NCI-H1105 (cell line): ENCODE measurements around the gene CRYM.
A peak's percentile ranks its signal among the peaks of the same experiment; 100 is the strongest.
"Not testable (repeated sequence)": the region's sequence is repeated elsewhere in the genome, so short reads cannot be mapped to it uniquely, and the experiment has no call there.

ENCODE experiments used
- DNase-seq: peaks from one replicate; lab custom pipeline; 2025; lab: John Stamatoyannopoulos, UW

CRYM gene

DNA sequence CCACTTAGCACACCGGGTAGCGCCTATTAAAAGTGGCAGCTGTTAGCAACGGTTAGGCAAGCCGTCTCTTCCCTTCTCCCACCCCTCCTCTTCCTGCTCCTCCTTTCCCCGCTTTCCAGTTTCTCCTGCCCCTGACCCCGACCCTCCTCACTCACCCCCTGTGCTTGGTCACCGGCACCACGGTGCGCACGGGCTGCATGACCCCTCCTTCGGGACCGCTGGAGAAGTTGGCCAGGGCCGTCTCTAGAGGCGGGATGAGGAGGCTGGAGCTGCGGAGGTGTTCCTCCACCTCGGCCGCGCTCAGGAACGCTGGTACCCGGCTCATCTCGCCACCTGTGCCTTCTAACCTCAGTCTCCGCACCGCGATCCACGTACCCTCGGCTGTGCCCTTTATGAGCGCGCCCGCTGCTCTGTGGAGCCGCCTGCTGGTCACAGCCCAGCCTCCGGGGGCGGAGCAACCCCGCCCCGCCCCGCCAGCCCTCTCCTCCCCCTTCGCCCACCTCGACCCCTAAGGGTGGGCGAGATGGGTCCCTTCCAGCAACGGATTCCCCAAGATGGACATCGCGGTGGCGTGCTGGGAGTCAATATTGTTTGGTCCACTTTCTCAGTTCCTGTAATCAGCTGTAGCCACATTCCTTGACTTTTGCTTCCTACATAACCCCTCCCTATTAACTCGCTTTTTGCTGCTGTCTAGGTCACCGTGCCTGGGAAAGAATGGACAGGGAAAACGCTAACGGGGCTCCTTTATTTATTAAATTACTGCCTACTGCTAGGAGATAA is at the start of gene CRYM:
Gene CRYM (minus strand): TSS at position 364 of the 780 bp plus-strand sequence. CDS start 39 bp downstream, at position 325.
- DNase-seq = peak; percentile 60

DNA sequence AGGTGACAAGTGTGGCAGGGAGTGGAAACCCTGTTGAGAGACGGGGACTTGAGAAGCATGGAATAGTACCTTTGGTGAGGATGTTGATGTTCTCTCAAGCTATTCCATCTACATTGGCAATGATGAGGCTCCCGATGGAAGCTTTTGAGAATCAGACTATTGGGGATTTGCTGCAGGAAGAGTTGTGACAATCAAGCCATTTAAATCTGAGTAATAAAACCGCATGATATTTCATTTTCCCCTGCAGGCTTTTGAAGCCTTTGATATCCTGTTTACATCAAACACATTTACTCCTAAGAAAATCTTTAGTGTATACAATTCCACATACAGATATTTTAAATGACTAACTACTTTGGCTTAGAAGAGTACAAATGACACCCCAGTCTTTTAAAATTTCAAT is 49.0 kb upstream of the CRYM start:
- DNase-seq = no peak

DNA sequence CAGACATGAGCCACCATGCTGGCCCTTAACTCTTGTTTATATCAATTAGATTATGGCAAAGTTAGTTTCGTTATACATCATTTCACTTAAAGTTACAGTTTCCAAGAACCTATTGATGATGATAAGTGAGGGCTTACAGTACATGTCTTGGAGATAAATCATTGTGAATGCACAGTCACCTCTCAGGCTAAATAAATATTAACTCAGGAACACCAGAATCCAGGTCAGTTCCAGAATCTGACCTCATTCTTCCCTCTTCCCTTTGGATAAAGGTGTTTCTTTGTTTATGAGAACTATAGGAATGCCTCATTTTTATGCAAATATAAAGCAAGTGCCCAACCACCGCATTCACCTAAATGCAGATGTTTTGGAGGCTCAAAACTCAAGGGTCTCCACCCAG is 48.4 kb upstream of the CRYM start:
- DNase-seq = no peak

DNA sequence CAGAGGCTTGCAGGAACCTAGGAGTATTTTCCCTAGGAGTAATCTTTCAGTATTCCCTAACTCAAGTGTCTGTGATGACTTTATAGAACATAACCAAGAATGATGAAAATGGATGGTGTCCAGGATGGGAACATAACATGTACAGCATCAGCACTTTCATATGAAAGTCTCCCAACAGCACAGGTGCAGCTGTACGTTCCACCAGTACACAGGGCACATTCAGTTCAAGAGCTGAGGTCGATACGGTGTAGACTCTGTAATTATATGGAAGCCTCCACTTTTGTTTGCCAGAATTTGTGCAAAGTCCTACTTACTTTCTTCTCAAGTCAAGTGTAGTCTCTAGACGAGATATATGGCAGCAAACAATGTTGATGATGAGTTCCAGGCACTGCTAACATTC is 46.2 kb upstream of the CRYM start:
- DNase-seq = no peak

DNA sequence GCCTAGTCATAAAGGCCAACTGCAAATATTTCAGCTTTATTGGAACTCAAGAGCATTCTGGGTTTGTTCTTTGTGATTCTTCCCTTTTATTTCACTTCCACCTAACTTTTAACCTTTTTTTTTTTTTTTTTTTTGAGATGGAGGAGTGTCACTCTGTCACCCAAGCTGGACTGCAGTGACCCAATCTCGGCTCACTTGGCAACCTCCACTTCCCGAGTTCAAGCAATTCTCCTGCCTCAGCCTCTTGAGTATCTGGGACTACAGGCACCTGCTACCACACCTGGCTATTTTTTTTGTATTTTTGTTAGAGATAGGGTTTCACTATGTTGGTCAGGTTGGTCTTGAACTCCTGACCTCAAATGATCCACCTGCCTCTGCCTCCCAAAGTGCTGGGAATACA is 44.2 kb upstream of the CRYM start:
- not testable (repeated sequence) for DNase-seq

DNA sequence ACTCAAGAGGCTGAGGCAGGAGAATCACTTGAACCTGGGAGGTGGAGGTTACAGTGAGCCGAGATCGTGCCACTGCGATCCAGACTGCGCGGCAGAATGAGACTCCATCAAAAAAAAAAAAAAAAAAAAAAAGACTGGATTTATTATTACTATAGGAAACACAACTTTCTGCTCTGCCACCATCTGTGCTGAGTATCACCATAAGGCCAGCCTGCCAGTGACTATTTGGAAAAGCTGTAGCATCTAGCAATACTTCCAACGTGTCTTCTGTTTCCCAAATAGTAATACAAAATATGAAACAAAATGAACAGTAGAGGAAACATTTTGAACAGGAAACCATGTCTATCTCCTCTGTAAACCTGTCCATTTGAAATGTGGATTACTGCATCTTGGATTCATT is 43.6 kb upstream of the CRYM start:
- no peak for DNase-seq

DNA sequence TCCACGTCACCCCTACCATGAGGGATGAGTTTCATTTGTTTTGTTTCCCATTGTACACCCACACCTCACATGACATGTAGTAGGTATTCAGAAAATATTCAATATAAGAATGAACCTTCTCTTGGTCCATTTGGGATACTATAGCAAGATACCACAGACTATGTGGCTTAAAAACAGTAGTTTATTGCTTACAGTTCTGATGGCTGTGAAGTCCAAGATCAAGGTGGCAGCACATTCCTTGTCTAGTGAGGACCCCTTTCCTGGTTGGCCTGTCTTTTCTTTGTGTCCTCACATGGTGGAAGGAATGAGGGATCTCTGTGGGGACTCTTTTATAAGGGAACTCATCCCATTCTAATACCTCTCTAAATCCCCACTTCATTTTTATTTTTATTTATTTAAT is 36.2 kb upstream of the CRYM start:
- DNase-seq = no peak

DNA sequence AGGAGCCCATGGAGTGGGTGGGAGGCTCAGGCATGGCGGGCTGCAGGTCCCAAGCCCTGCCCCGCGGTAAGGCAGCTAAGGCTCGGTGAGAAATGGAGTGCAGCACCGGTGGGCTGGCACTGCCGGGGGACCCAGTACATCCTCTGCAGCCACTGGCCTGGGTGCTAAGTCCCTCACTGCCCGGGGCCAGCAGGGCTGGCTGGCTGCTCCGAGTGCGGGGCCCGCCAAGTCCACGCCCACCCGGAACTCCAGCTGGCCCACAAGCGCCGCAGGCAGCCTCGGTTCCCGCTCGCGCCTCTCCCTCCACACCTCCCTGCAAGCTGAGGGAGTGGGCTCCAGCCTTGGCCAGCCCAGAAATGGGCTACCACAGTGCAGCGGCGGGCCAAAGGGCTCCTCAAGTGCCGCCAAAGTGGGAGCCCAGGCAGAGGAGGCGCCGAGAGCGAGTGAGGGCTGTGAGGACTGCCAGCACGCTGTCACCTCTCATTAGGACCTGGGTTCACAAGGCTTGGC is 34.8 kb upstream of the CRYM start:
- DNase-seq = not testable (repeated sequence)

DNA sequence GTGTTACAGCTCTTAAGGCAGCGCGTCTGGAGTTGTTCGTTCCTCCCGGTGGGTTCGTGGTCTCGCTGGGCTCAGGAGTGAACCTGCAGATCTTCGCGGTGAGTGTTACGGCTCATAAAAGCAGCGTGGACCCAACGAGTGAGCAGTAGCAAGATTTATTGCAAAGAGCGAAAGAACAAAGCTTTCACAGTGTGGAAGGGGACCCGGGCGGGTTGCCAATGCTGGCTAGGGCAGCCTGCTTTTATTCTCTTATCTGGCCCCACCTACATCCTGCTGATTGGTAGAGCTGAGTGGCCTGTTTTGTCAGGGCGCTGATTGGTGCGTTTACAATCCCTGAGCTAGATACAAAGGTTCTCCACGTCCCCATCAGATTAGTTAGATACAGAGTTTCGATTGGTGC is 34.0 kb upstream of the CRYM start:
- DNase-seq = not testable (repeated sequence)

DNA sequence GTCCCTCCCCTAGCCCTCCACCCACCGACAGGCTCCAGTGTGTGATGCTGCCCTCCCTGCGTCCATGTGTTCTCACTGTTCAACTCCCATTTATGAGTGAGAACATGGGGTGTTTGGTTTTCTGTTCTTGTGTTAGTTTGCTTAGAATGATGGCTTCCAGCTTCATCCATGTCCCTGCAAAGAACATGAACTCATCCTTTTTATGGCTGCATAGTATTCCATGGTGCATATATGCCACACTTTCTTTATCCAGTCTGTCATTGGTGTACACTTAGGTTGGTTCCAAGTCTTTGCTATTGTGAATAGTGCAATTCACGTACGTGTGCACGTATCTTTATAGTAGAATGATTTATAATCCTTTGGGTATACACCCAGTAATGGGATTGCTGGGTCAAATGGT is 28.6 kb upstream of the CRYM start:
- not testable (repeated sequence) for DNase-seq

DNA sequence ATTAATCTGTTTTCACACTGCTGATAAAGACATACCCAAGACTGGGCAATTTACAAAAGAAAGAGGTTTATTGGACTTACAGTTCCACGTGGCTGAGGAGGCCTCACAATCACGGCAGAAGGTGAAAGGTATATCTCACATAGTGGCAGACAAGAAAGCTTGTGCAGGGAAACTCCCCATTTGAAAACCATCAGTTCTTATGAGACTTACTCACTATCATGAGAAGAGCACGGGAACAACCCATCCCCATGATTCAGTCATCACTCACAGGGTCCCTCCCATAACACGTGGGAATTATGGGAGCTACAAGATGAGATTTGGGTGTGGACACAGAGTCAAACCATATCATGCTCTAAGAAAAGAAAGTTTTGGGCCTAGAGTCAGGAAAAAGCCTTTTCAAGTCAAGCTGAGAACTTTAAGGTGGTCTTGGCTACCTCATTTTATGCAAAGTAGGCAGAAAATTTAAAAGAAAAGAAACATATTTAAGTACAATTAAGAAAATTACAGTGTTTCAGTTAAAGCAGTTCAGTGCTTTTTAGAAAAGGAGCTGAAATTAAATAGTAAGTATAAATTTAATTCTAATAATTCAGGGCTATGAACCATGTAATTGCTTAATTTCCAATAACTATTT is 24.9 kb upstream of the CRYM start:
- DNase-seq = no peak

DNA sequence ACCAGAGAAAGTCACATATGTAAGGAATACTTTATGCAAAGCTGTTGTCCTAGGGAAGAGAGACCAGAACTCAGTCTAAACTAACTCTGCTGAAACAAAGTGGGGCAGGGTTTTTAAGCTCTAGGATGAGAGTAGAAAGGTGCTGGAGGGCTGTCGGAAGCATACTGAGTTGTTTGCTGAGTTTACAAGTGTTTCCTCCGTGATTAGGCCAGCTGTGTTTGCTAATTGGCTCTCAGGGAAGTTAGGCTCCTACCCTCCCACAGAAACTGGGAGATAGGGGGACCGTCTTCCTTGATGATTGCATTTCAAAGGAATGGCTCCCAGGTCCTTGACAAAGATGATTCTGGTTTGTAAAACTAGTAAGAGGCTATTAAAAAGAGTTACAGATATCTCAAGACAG is 24.4 kb upstream of the CRYM start:
- DNase-seq = no peak

DNA sequence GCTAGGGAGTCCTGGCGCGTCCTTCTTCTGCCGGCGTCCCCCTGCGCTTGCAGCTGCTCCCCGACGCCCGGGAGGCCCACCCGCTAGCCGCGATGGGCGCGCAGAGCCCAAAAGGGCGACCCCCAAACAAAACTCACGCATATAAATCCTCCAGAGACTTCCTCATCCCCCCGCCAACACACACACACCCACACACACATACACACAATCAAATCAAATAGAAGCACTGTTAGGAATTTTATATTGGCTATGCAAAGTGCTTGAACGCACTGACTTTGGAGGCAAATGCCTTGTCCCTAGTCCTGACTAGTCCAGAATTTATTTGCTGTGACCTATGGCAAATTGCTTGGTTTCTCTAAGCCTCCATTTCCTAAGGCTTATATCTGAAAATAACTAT is 23.8 kb upstream of the CRYM start:
- no peak for DNase-seq

DNA sequence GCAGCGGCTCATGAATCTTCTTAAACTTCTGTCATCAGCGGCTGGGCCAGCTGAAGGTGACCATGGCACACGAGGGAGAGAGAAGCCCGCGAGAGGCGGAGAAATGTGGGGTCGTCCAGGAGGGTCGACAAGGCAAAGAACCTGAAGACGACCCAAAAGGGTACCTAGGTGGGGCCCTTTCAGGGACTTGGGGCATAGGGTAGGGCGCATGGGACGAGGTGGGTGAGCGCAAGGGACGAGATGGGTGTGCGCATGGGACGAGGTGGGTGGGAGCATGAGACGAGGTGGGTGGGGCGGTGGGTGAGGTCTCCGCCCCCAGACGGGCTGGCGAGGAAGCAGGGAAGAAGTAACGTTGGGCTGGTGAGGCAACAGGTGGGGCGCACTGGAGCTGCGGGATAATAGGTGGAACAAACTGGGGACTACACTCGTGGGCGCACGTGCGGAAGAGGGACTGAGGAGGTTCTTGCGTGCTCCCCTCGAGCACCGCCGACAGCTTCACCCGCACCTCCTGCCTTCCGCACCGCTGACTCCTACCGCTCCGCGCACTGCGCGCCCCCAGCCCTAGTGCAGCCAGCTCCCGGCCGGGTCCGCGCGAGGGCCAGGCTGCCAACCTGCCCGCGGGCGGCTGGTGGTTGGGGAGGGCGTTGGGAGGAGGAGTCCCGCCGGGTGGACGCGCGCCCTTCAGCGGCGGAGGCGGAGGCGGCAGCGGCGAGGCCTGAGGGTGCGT is 23.2 kb upstream of the CRYM start:
- DNase-seq = peak; percentile 36

DNA sequence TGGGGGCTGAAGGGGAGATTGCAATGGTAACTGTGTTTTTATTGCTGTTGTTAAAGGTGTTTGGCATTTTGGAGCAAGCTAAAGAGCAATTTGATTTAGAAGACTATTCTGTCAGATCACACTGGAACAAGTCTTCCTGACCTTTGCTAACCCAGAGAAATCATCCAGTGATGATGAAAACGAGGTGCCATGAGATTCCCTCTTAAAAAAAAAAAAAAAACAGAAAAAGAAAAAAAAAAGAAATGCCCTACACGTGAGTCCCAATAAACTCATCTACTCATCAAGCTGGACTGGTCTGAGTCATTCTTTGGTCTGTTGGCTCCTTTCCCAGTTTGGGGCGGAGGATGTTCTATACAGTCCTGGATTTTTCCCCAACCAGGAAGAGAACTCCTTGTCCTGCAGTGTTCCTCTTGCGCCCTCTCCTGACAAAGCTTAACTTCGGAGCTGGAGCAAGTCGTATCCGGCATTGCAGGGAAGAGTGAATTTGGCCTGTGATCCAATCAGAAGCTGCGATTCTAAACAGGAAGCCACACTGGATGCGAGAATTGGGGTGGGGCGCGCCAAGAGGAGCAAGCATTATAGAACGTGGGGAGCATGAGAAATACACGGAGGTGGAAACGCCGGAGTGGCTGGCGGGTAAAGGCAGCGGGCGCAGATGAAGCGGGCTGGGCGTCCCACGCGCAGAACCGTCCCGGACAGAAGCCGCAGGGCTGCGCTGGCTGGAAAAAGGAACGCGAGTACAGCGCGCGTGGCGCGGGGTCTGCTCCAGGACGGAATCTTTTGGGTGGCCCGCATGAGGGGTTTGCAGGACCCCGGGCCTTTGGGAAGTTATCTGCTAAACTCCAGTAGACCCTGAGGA is 22.4 kb upstream of the CRYM start:
- DNase-seq = peak; percentile 84

DNA sequence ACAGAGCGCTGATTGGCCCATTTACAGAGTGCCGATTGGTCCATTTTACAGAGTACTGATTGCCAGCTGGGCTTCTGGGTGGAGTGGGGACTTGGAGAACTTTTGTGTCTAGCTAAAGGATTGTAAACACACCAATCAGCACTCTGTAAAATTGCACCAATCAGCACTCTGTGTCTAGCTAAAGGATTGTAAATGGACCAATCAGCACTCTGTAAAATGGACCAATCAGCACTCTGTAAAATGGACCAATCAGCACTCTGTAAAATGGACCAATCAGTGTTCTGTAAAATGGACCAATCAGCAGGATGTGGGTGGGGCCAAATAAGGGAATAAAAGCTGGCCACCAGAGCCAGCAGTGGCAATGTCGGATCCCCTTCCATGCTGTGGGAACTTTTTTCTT is 11.7 kb upstream of the CRYM start:
- not testable (repeated sequence) for DNase-seq

DNA sequence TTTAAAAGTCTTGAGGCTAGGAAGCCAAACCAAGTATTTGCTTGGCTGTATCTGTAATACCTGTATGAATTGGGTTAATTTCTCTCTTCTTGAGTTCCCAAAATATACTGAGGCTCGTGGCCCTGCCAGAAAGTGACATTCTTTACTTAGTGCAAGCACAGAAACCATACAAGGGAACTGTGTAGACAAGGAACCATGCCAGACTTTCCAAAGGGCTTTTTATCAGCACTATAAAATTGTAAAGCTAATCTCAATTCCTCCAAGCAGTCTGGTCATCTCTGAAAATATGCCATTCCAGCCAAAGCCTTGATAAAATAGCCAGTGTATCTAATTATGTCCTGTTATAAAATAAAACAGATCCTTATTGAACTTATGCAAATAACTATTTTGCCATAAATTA is 7.2 kb upstream of the CRYM start:
- no peak for DNase-seq

DNA sequence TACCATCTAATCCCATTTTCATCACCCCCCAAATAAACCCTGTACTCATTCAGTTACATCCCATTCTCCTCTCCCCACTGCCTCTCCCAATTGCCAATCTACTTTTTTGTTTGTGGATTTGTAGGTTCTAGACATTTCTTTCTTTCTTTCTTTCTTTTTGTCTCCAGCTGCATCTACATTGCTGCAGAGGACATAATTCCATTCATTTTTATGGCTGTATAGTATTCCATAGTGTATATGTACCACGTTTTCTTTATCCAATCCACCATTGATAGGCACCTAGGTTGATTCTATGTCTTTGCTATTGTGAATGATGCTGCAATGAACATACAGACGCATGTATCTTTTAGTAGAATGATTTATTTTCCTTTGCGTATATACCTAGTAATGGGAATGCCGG is 6.3 kb upstream of the CRYM start:
- DNase-seq = no peak

DNA sequence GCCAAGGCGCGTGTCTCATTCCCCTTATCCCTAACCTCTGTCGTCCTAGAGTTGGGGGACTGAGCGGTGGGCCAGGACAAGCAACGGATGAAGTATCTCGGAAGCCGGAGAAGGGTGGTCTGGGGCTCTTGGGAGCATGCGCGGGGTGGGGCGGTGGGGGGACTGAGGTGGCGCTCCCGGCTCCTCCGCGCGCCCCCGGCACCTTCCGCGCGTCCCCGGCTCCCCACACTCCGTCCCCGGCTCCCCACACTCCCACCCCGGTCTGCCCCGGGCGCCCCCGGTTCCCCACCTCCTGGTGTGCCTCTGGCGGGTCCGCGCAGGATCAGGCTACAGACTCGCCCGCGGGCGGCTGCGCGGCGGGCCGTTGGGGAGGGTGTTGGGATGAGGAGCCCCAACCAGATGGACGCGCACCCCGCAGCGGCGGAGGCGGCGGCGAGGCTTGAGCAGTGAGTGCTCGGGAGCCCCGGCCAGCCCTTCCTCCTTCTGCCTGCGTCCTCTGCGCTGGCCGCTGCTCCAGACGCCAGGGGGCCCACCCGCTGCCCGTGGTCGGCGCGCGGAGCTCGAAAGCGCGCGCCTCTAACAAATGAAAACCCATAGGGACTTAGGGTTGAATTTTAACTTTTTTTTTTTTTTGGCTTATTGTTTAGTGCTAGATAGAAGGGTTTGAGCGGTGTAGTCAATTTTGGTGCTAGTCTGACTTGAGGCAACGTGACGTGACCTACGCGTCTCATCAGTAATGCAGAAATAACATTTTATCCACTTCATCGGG is 5.6 kb upstream of the CRYM start:
- no peak for DNase-seq

DNA sequence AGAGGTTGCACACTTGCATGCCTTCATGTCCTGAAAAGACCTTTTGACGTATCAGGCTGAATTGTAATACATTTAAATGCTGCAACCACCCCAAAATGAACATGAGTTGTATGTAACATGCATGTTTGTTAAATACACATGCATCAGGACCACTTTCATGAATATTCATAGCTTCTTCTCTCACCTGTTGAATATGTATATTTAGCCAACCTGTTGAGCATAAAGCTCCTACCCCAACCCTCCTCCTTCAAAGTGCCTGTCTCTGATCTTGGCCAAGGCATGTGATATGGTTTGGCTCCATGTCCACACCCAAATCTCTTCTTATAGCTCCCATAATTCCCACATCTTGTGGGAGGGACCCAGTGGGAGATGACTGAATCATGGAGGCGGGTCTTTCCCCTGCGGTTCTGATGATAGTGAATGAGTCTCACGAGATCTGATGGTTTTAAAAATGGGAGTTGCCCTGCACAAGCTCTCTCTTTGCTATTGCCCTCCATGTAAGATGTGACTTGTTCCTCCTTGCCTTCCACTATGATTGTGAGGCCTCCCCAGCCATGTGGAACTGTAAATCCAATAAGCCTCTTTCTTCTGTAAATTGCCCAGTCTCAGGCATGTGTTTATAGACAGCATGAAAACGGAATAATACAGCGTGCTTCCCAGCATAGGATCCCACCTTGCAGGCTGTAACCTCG is 3.8 kb upstream of the CRYM start:
- no peak for DNase-seq

DNA sequence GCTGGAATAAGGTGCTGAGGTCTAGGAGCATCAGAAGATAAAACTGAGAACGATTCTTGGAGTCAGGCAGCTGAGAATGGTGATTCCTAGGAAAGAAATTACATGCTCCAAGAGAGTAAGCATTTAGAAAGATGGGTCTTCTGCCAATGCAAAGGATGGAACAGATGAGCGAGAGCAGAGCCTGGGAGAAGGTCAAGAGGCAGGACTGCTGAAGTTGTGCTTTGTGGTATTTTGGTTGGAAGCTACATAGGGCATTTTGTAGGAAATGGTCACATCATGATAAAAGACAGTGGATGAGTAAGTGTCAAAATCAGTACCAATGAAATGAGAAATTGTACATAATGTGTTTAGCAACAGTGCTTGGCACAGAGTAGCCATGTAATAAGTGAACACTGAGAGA is 1.4 kb upstream of the CRYM start:
- no peak for DNase-seq
